Heart left ventricle (tissue), 16 donors: ENCODE measurements around the gene RAPGEF3. TPM values are rescaled to one million over a fixed set of nuclear protein-coding genes. Genes with fewer than 3 reads are reported as not detected.
A peak's percentile ranks its signal among the peaks of the same experiment; 100 is the strongest.

Experiments used
- ATAC-seq, 4 donors: fragments of 200-7000 bp; cut with Tn5 transposase; one replicate each; pipeline ENCODE4 v1.9.1; 2020 to 2022; ENCODE audit warnings: moderate library complexity in 4 of 4, mild to moderate bottlenecking in 3 of 4, moderate number of reproducible peaks in 1 of 4
- DNase-seq, 5 donors: peaks; one replicate each; pipeline ENCODE4 v3.0.0-alpha.2; 2020
- H3K27ac ChIP-seq, 12 donors: fragments of 200-600 bp; sonication (generic) in 4 of 12; one replicate each; pipeline versions ENCODE4 v1.5.0 to v1.8.0; 2016 to 2022; ENCODE audit warnings: mild to moderate bottlenecking in 2 of 12
- H3K27me3 ChIP-seq, 9 donors: fragments of 200-600 bp; sonication (generic) in 2 of 9; one replicate each; pipeline versions ENCODE4 v1.5.1 to v1.8.0; 2016 to 2022; ENCODE audit warnings: mild to moderate bottlenecking in 3 of 9
- H3K36me3 ChIP-seq, 9 donors: fragments of 200-600 bp; sonication (generic) in 2 of 9; one replicate each; pipeline versions ENCODE4 v1.5.0 to v1.8.0; 2018 to 2022; ENCODE audit warnings: mild to moderate bottlenecking in 2 of 9
- H3K4me1 ChIP-seq, 12 donors: fragments of 200-600 bp; sonication (generic) in 4 of 12; one replicate each; pipeline versions ENCODE4 v1.5.0 to v1.8.0; 2016 to 2022; ENCODE audit warnings: mild to moderate bottlenecking in 3 of 12
- H3K4me3 ChIP-seq, 12 donors: fragments of 200-600 bp; sonication (generic) in 4 of 12; one replicate each; pipeline versions ENCODE4 v1.5.0 to v1.8.0; 2017 to 2022; ENCODE audit warnings: mild to moderate bottlenecking in 9 of 12, moderate library complexity in 4 of 12
- H3K9me3 ChIP-seq, 12 donors: fragments of 200-600 bp; sonication (generic) in 4 of 12; one replicate each; pipeline versions ENCODE4 v1.5.0 to v1.8.0; 2016 to 2022; ENCODE audit warnings: mild to moderate bottlenecking in 1 of 12
- CTCF ChIP-seq, 12 donors: fragments of 200-600 bp; sonication (generic) in 4 of 12; IDR thresholded peaks; one replicate each; pipeline versions ENCODE4 v1.5.0 to v1.8.0; 2018 to 2022; ENCODE audit warnings: antibody characterized with exemption in 12 of 12, mild to moderate bottlenecking in 5 of 12
- POLR2A ChIP-seq, 2 donors: fragments of 450-650 bp; IDR thresholded peaks; one replicate each; pipeline ENCODE4 v1.6.1; 2017; ENCODE audit warnings: antibody characterized with exemption in 2 of 2, mild to moderate bottlenecking in 2 of 2, moderate library complexity in 2 of 2
- WGBS, 4 donors: extraction: QIAGEN DNeasy Blood & Tissue Kit in 2 of 4; methylation state at CpG; one replicate each; pipeline versions ENCODE4 v1.1.5 to v1.1.7; 2013 to 2018; 5-methylcytosine and 5-hydroxymethylcytosine counted together
- intact Hi-C, 10 donors: fragments of 100-400 bp; cut with DNase I; formaldehyde crosslinking; loops; one replicate each; pipeline versions ENCODE4 v1.11.1 to v1.14.2; 2022
- polyA plus RNA-seq, 2 donors: library from polyadenylated mRNA; stranded (reverse); fragments of 200-250 nt; gene quantifications; one replicate each; pipeline ENCODE4 v1.2.3, GENCODE V29; 2013
- total RNA-seq, 9 donors: library from RNA; depleted of rRNA in 2 of 9; stranded (reverse); fragments of >200 nt in 2 of 9; fragmentation: NEBNext Ultra II Directional in 3 of 9; extraction: Animal tissue kit (Norgen Biotek cat#: 25700) in 3 of 9; gene quantifications; one replicate each; pipeline versions ENCODE4 v1.1.0 to v1.2.4, GENCODE V29; 2016 to 2023
- donor health status: ischemic (EF 13 %, LVEDD 7.1; RV severe dilation, severe dysfunction).
- donor health status: healthy with polysubstance abuse.
- donor health status: DM: no; HTN: yes; CAD: no.
- donor health status: DM: no; HTN: no; CAD: no.
- donor health status: ischemic (EF 25% LVEDD 6.9; RV normal size, moderate dysfunction).
- donor health status: ischemic (EF 25% LVEDD 5.7; RV mildly dilated, moderate dysfunction).
- donor health status: healthy.
- donor health status: DM: yes; HTN: yes; CAD: no.
- donor health status: ischemic (EF 35%, LVEDD 5.7; RV mildly dilated, moderate dysfunction).
- donor health status: nonischemic (EF 11% LVEDD 7.7; RV severe dilation, severe dysfunction).
- donor health status: DM: yes; HTN: yes; CAD: no.
- donor health status: PGD.
- donor health status: ischemic (EF 29% LVEDD 5.4; RV normal size, mild dysfunction).
- donor health status: nonischemic (EF 23%, LVEDD 6.1; RV moderate dilation, normal function).

RAPGEF3 gene
- total and polyA plus RNA-seq, 11 donors: 14.5 to 62.1 (median 23.9) TPM

GRCh38 chr12:47787596-47788319, 29.1 kb upstream of the RAPGEF3 start:
- intact Hi-C loops: no loop called here
- peaks cover 0 to 19% (median 0%) of the 10 kb centered on the region in 12 donors for H3K4me1 ChIP-seq
- H3K27ac ChIP-seq: peak overlapping the region in 1 of 12 donors; percentile 43
- peaks cover 2 to 100% (median 100%) of the 10 kb centered on the region in 9 donors for H3K36me3 ChIP-seq
- ATAC-seq (no peak), DNase-seq (peak in 1 of 5 donors; percentile 50)
- no peaks in the 10 kb centered on the region for H3K9me3 ChIP-seq
- 81 to 83% (median 82%) methylated on average over 14 of the region's 14 CpGs for WGBS, 4 donors
- TF ChIP-seq POLR2A (IDR thresholded peaks at IDR 0.05): no peak
- TF ChIP-seq CTCF (IDR thresholded peaks at IDR 0.05): no peak
- H3K27me3 ChIP-seq: no peaks in the 10 kb centered on the region
- no peak overlapping the region for H3K4me3 ChIP-seq

DNA sequence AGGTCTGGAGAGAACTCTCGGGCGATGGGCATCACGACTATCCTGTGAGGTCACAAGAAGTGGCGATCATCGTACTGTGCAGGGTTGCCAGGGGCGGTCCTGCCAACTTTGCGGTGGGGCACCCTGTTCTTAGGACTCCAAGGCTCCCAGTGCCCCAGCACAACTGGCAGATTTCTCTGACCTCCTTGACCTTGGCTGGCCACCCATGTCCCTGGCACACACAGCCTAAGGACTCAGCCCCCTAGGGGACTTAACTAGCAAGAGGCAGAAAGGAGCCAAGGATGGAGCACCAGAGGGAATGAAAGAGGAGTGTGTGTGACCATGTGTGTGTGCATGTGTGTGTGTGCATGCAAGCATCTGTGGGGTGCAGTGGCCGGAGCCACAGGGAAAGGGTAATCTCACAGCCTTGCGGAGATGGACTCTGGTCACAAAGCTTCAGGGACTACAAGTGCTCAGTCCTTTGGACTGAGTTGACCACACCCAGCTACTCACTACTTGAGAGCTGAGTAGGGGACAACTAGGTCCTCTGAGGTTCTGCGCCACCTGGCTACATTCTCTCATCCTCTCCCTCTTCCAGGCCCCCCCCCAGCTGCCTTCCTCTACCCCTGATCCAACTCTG, 28.1 kb upstream of the RAPGEF3 start:
- DNase-seq (no peak), ATAC-seq (no peak)
- Histone ChIP-seq H3K36me3 (peaks cover 2 to 100% (median 99%) of the 10 kb centered on the region in 9 donors), H3K27me3 (no peaks in the 10 kb centered on the region), H3K4me3 (no peak overlapping the region), H3K9me3 (no peaks in the 10 kb centered on the region), H3K4me1 (peaks cover 0 to 19% (median 0%) of the 10 kb centered on the region in 12 donors), H3K27ac (peak overlapping the region in 3 of 12 donors; percentile 1 to 45 (median 10))
- TF ChIP-seq POLR2A (IDR thresholded peaks at IDR 0.05): no peak
- no peak for TF ChIP-seq CTCF (IDR thresholded peaks at IDR 0.05)
- intact Hi-C loops: no loop called here
- 90 to 93% (median 91%) methylated on average over 3 to 10 of the region's 10 CpGs for WGBS, 4 donors

DNA sequence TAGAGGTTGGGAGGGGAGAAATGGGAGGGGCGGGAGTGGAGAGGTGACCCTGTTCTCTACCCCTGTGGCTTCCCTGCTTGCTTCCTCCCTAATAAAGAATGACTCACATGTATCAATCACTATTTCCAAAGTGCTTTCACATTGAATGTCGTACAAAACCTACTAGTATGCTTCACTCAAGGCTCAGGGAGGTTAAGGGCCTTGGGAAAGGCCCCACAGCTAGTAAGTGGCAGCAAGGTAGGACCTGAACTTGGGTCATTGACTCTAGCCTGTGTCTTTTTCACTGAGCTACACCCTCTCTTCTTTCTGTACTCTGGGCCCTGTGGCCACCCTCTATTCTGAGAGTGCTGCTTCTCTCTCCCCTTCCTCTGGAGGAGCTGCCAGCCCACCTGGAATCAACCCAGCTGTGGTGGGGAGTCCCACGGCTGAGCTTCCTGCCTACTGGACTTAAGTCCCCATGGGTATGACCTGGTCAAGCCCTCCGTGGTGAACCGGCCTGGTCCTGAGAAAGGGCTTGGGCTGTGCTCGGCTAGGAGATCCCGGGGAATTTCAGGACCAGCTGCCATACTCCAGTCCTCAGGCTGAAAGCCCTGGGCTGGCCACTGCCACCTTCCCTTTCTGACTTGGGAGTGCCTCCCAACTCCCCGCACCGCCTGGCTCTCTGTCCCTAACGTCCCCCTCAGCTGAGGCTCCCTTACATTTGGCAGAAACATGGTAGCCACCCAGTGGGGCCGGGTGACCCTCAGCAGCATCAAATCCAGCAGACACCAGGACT, 27.4 kb upstream of the RAPGEF3 start:
- no peak for TF ChIP-seq POLR2A (IDR thresholded peaks at IDR 0.05)
- TF ChIP-seq CTCF (IDR thresholded peaks at IDR 0.05): no peak
- WGBS, 4 donors: 72 to 80% (median 77%) methylated on average over 11 of the region's 11 CpGs
- H3K9me3 ChIP-seq: no peaks in the 10 kb centered on the region
- intact Hi-C loops: no loop called here
- DNase-seq (peak in 1 of 5 donors; percentile 53), ATAC-seq (no peak)
- peaks cover 0 to 19% (median 0%) of the 10 kb centered on the region in 12 donors for H3K4me1 ChIP-seq
- peak overlapping the region in 6 of 12 donors; percentile 1 to 45 (median 10) for H3K27ac ChIP-seq
- no peaks in the 10 kb centered on the region for H3K27me3 ChIP-seq
- no peak overlapping the region for H3K4me3 ChIP-seq
- H3K36me3 ChIP-seq: peaks cover 2 to 100% (median 93%) of the 10 kb centered on the region in 9 donors
